Testis (tissue), 2 donors: Measurements from ENCODE around the gene BAIAP2.
A peak's percentile ranks its signal among the peaks of the same experiment; 100 is the strongest.

Experiments
- CTCF ChIP-seq, 3 experiments: fragments of 450-650 bp in 2 of 3; fragments of 200-600 bp in 1 of 3; sonication (generic) in 1 of 3; IDR thresholded peaks; one replicate each; pipeline ENCODE4 v1.5.1; 2016 to 2019; ENCODE audit warnings: antibody characterized with exemption in 3 of 3, mild to moderate bottlenecking in 2 of 3, moderate library complexity in 1 of 3
- POLR2A ChIP-seq: fragments of 450-650 bp; IDR thresholded peaks from one replicate; pipeline ENCODE4 v1.6.1; 2017; ENCODE audit warnings: antibody characterized with exemption, mild to moderate bottlenecking, moderate library complexity

GRCh38 chr17:81040791-81041337 lies 5.9 kb downstream of the BAIAP2 start:
- TF ChIP-seq CTCF (IDR thresholded peaks at IDR 0.05) (peak in 1 of 3 experiments; percentile 13), POLR2A (no peak)
